Astrocyte (in vitro differentiated cells and primary cell): Measurements from ENCODE around the gene FSIP1. TPM values are rescaled to one million over a fixed set of nuclear protein-coding genes. Genes with fewer than 3 reads are reported as not detected.
A peak's percentile ranks its signal among the peaks of the same experiment; 100 is the strongest.

Experiments
- DNase-seq: peaks from one replicate; pipeline ENCODE4 v3.0.0-alpha.2; 2010; ENCODE audit warnings: low read depth
- FAIRE-seq: peaks from 2 replicates; lab custom pipeline; 2011; peaks lifted over from hg19 to GRCh38; lab: Jason Lieb, UNC
- H2AFZ ChIP-seq: 2 replicates; pipeline ENCODE4 v1.6.0; 2012; ENCODE audit warnings: low read depth, low read length, inconsistent platforms
- H3K27ac ChIP-seq: 2 replicates; pipeline ENCODE4 v1.5.1; 2011; ENCODE audit warnings: low read depth, low read length, inconsistent platforms
- H3K27me3 ChIP-seq: 2 replicates; pipeline ENCODE4 v1.6.0; 2011; ENCODE audit warnings: low read length, inconsistent platforms; ENCODE audit not compliant: insufficient read depth
- H3K36me3 ChIP-seq: 2 replicates; pipeline ENCODE4 v1.5.1; 2011; ENCODE audit warnings: low read length, inconsistent platforms; ENCODE audit not compliant: insufficient read depth
- H3K4me1 ChIP-seq: 2 replicates; pipeline ENCODE4 v1.5.1; 2011; ENCODE audit warnings: low read length, inconsistent platforms; ENCODE audit not compliant: insufficient read depth
- H3K4me2 ChIP-seq: 2 replicates; pipeline ENCODE4 v1.6.0; 2012; ENCODE audit warnings: low read length, inconsistent platforms
- H3K4me3 ChIP-seq: 2 replicates; pipeline ENCODE4 v1.5.1; 2011; ENCODE audit warnings: low read depth, mild to moderate bottlenecking, low read length, inconsistent platforms; ENCODE audit not compliant: insufficient read depth
- H3K79me2 ChIP-seq: 2 replicates; pipeline ENCODE4 v1.6.0; 2012; ENCODE audit warnings: mild to moderate bottlenecking, low read length, inconsistent platforms; ENCODE audit not compliant: insufficient read depth
- H3K9ac ChIP-seq: 2 replicates; pipeline ENCODE4 v1.6.0; 2012; ENCODE audit warnings: mild to moderate bottlenecking, low read length, inconsistent platforms
- H3K9me3 ChIP-seq: 2 replicates; pipeline ENCODE4 v1.5.1; 2012; ENCODE audit warnings: low read depth, mild to moderate bottlenecking, low read length, inconsistent platforms; ENCODE audit not compliant: insufficient read depth
- H4K20me1 ChIP-seq: 2 replicates; pipeline ENCODE4 v1.6.0; 2012; ENCODE audit warnings: low read length, inconsistent platforms; ENCODE audit not compliant: insufficient read depth
- H3K27ac Mint-ChIP-seq: one replicate; pipeline ENCODE4 v1.8.0; 2021; ENCODE audit warnings: mild to moderate bottlenecking, mixed read lengths; ENCODE audit not compliant: unreplicated experiment
- H3K27me3 Mint-ChIP-seq: one replicate; pipeline ENCODE4 v1.8.0; 2021; ENCODE audit warnings: low read depth, mixed read lengths; ENCODE audit not compliant: unreplicated experiment
- H3K36me3 Mint-ChIP-seq: one replicate; pipeline ENCODE4 v1.8.0; 2021; ENCODE audit warnings: low read depth, mixed read lengths; ENCODE audit not compliant: unreplicated experiment
- H3K4me1 Mint-ChIP-seq: one replicate; pipeline ENCODE4 v1.8.0; 2021; ENCODE audit warnings: low read depth, mixed read lengths; ENCODE audit not compliant: unreplicated experiment
- H3K4me3 Mint-ChIP-seq: one replicate; pipeline ENCODE4 v1.8.0; 2021; ENCODE audit warnings: mild to moderate bottlenecking, moderate library complexity, mixed read lengths; ENCODE audit not compliant: unreplicated experiment
- H3K9me3 Mint-ChIP-seq: one replicate; pipeline ENCODE4 v1.8.0; 2021; ENCODE audit warnings: mild to moderate bottlenecking, mixed read lengths; ENCODE audit not compliant: unreplicated experiment
- EZH2 ChIP-seq: IDR thresholded peaks from 2 replicates; pipeline ENCODE4 v1.6.1; 2012; ENCODE audit warnings: mild to moderate bottlenecking, low read length, inconsistent platforms; ENCODE audit not compliant: insufficient read depth
- total RNA-seq: library from RNA; stranded (reverse); gene quantifications from 2 replicates; pipeline ENCODE4 v1.2.1, GENCODE V29; 2021
- TF ChIP-seq, protein P1 (sequence below): IDR thresholded peaks from 2 replicates; pipeline ENCODE4 v1.5.1; 2011; ENCODE audit warnings: low read depth, mild to moderate bottlenecking, inconsistent platforms, low read length, moderate library complexity; ENCODE audit not compliant: insufficient read depth

The FSIP1 gene
- total RNA-seq, 1 donor from 2014 or later = 0.77 TPM

- Mint-ChIP-seq H3K27me3 (no peaks in the 10 kb centered on the region), H3K4me3 (no peak overlapping the region), H3K27ac (peak overlapping the region; percentile 93), H3K36me3 (no peaks in the 10 kb centered on the region), H3K9me3 (no peaks in the 10 kb centered on the region), H3K4me1 (peaks cover 31% of the 10 kb centered on the region)
- H3K36me3 ChIP-seq = no peaks in the 10 kb centered on the region
- DNase-seq (no peak), FAIRE-seq (peak; percentile 13)
- no peak overlapping the region for H3K9ac ChIP-seq
- H2AFZ ChIP-seq = no peak overlapping the region
- no peak overlapping the region for H3K4me3 ChIP-seq
- no peaks in the 10 kb centered on the region for H4K20me1 ChIP-seq
- no peaks in the 10 kb centered on the region for H3K79me2 ChIP-seq
- H3K27ac ChIP-seq = no peak overlapping the region
- H3K4me1 ChIP-seq = peaks cover 18% of the 10 kb centered on the region
- H3K9me3 ChIP-seq = no peaks in the 10 kb centered on the region
- peak overlapping the region; percentile 63 for H3K4me2 ChIP-seq
- TF ChIP-seq, protein P1, sequence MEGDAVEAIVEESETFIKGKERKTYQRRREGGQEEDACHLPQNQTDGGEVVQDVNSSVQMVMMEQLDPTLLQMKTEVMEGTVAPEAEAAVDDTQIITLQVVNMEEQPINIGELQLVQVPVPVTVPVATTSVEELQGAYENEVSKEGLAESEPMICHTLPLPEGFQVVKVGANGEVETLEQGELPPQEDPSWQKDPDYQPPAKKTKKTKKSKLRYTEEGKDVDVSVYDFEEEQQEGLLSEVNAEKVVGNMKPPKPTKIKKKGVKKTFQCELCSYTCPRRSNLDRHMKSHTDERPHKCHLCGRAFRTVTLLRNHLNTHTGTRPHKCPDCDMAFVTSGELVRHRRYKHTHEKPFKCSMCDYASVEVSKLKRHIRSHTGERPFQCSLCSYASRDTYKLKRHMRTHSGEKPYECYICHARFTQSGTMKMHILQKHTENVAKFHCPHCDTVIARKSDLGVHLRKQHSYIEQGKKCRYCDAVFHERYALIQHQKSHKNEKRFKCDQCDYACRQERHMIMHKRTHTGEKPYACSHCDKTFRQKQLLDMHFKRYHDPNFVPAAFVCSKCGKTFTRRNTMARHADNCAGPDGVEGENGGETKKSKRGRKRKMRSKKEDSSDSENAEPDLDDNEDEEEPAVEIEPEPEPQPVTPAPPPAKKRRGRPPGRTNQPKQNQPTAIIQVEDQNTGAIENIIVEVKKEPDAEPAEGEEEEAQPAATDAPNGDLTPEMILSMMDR = no peak
- H3K27me3 ChIP-seq = no peaks in the 10 kb centered on the region
These were observed 62.6 kb downstream of the FSIP1 start for GRCh38 chr15:39720081-39720480.

GRCh38 chr15:39719109-39719508, 63.5 kb downstream of the FSIP1 start:
- no peak overlapping the region for H3K27ac ChIP-seq

GRCh38 chr15:39717134-39717533, 65.5 kb downstream of the FSIP1 start:
- no peak for TF ChIP-seq EZH2
- TF ChIP-seq, protein P1 = no peak
- Histone ChIP-seq H2AFZ (no peak overlapping the region), H3K4me1 (peaks cover 18% of the 10 kb centered on the region), H3K4me2 (no peak overlapping the region), H4K20me1 (no peaks in the 10 kb centered on the region), H3K27ac (no peak overlapping the region), H3K36me3 (no peaks in the 10 kb centered on the region), H3K79me2 (no peaks in the 10 kb centered on the region), H3K9me3 (no peaks in the 10 kb centered on the region), H3K4me3 (no peak overlapping the region), H3K27me3 (no peaks in the 10 kb centered on the region), H3K9ac (no peak overlapping the region)
- Mint-ChIP-seq H3K4me1 (peaks cover 29% of the 10 kb centered on the region), H3K27me3 (no peaks in the 10 kb centered on the region), H3K36me3 (no peaks in the 10 kb centered on the region), H3K27ac (no peak overlapping the region), H3K4me3 (no peak overlapping the region), H3K9me3 (no peaks in the 10 kb centered on the region)
- DNase-seq (no peak), FAIRE-seq (no peak)

More at GRCh38 chr15:39719109-39719508, 63.5 kb downstream of the FSIP1 start:
- Histone ChIP-seq H3K9ac (no peak overlapping the region), H3K27me3 (no peaks in the 10 kb centered on the region), H3K9me3 (no peaks in the 10 kb centered on the region), H3K4me2 (no peak overlapping the region), H3K79me2 (no peaks in the 10 kb centered on the region), H2AFZ (no peak overlapping the region), H3K4me1 (peaks cover 18% of the 10 kb centered on the region), H3K4me3 (no peak overlapping the region), H4K20me1 (no peaks in the 10 kb centered on the region), H3K36me3 (no peaks in the 10 kb centered on the region)
- Mint-ChIP-seq H3K36me3 (no peaks in the 10 kb centered on the region), H3K9me3 (no peaks in the 10 kb centered on the region), H3K27ac (no peak overlapping the region), H3K4me1 (peaks cover 31% of the 10 kb centered on the region), H3K27me3 (no peaks in the 10 kb centered on the region), H3K4me3 (no peak overlapping the region)
- FAIRE-seq (no peak), DNase-seq (no peak)
- no peak for TF ChIP-seq EZH2
- TF ChIP-seq, protein P1 = no peak
